WTC11 (cell line): Measurements from ENCODE around the gene KIF26A. TPM values are rescaled to one million over a fixed set of nuclear protein-coding genes. Genes with fewer than 3 reads are reported as not detected.
"Not testable (repeated sequence)": the region's sequence is repeated elsewhere in the genome, so short reads cannot be mapped to it uniquely, and the experiment has no call there.

Source experiments
- ATAC-seq: fragments of 200-7000 bp; cut with Tn5 transposase; 2 replicates; pipeline ENCODE4 v1.10.0; 2021; ENCODE audit warnings: mild to moderate bottlenecking, moderate library complexity
- CTCF ChIA-PET: fragments of 300-600 bp; sonication (Branson Sonifier 250); formaldehyde crosslinking; loops from one replicate; lab custom pipeline; 2021; ENCODE audit warnings: antibody characterized with exemption; lab: Charles Lee
- POLR2A ChIA-PET: fragments of 350-600 bp; sonication (Branson Sonifier 250); formaldehyde crosslinking; loops from one replicate; lab custom pipeline; 2021; ENCODE audit warnings: antibody characterized with exemption; lab: Charles Lee
- DNase-seq: peaks from one replicate; pipeline ENCODE4 v3.0.0; 2021; ENCODE audit warnings: low spot score
- H3K27ac Mint-ChIP-seq: 2 replicates; pipeline ENCODE4 v1.8.0; 2021; ENCODE audit warnings: mixed read lengths
- H3K27me3 Mint-ChIP-seq: 2 replicates; pipeline ENCODE4 v1.8.0; 2021; ENCODE audit warnings: low read depth, mild to moderate bottlenecking, moderate library complexity, mixed read lengths
- H3K36me3 Mint-ChIP-seq: 2 replicates; pipeline ENCODE4 v1.8.0; 2021; ENCODE audit warnings: mixed read lengths
- H3K4me1 Mint-ChIP-seq: 2 replicates; pipeline ENCODE4 v1.8.0; 2022; ENCODE audit warnings: mixed read lengths
- H3K4me3 Mint-ChIP-seq: 2 replicates; pipeline ENCODE4 v1.8.0; 2021; ENCODE audit warnings: mild to moderate bottlenecking, moderate library complexity, mixed read lengths
- H3K9me3 Mint-ChIP-seq: 2 replicates; pipeline ENCODE4 v1.8.0; 2021; ENCODE audit warnings: mixed read lengths
- ARID4B ChIP-seq: sonication (generic); formaldehyde crosslinking; IDR thresholded peaks from 2 replicates; pipeline ENCODE4 v1.8.0; 2023; ENCODE audit warnings: missing genetic modification reagents, mild to moderate bottlenecking, borderline replicate concordance
- ATF1 ChIP-seq: sonication (generic); formaldehyde crosslinking; IDR thresholded peaks from 2 replicates; pipeline ENCODE4 v1.8.1; 2023; ENCODE audit warnings: mild to moderate bottlenecking, moderate library complexity, missing genetic modification reagents
- E2F4 ChIP-seq: sonication (generic); formaldehyde crosslinking; IDR thresholded peaks from 2 replicates; pipeline ENCODE4 v1.8.1; 2022; ENCODE audit warnings: low read depth, mild to moderate bottlenecking, moderate library complexity, missing genetic modification reagents, borderline replicate concordance
- ETV6 ChIP-seq: sonication (generic); formaldehyde crosslinking; IDR thresholded peaks from 2 replicates; pipeline ENCODE4 v1.8.1; 2022; ENCODE audit warnings: mild to moderate bottlenecking, missing genetic modification reagents
- GABPB1 ChIP-seq: sonication (generic); formaldehyde crosslinking; IDR thresholded peaks from 2 replicates; pipeline ENCODE4 v1.8.1; 2023; ENCODE audit warnings: mild to moderate bottlenecking, missing genetic modification reagents
- IRF2 ChIP-seq: sonication (generic); formaldehyde crosslinking; IDR thresholded peaks from 2 replicates; pipeline ENCODE4 v1.8.0; 2022; ENCODE audit warnings: low read depth, missing genetic modification reagents, borderline replicate concordance
- MAX ChIP-seq: sonication (generic); formaldehyde crosslinking; IDR thresholded peaks from 2 replicates; pipeline ENCODE4 v1.8.0; 2022; ENCODE audit warnings: mild to moderate bottlenecking, missing genetic modification reagents
- MLX ChIP-seq: sonication (generic); formaldehyde crosslinking; IDR thresholded peaks from 2 replicates; pipeline ENCODE4 v1.8.1; 2023; ENCODE audit warnings: mild to moderate bottlenecking, missing genetic modification reagents, moderate library complexity
- NR1H2 ChIP-seq: sonication (generic); formaldehyde crosslinking; IDR thresholded peaks from 2 replicates; pipeline ENCODE4 v1.9.0; 2021; ENCODE audit warnings: mild to moderate bottlenecking, moderate library complexity, missing genetic modification reagents
- STAT6 ChIP-seq: sonication (generic); formaldehyde crosslinking; conservative IDR thresholded peaks from 2 replicates; pipeline ENCODE4 v1.8.1; 2023; ENCODE audit warnings: mild to moderate bottlenecking, low read depth, missing genetic modification reagents, moderate library complexity
- USF1 ChIP-seq: sonication (generic); formaldehyde crosslinking; IDR thresholded peaks from 2 replicates; pipeline ENCODE4 v1.8.0; 2022; ENCODE audit warnings: mild to moderate bottlenecking, missing genetic modification reagents
- ZNF263 ChIP-seq: sonication (generic); formaldehyde crosslinking; IDR thresholded peaks from 2 replicates; pipeline ENCODE4 v1.8.1; 2022; ENCODE audit warnings: low read depth, mild to moderate bottlenecking, moderate library complexity, missing genetic modification reagents
- ZNF416 ChIP-seq: fragments of 250-450 bp; sonication (Bioruptor Pico); IDR thresholded peaks from 2 replicates; pipeline ENCODE4 v1.9.0; 2021; ENCODE audit warnings: mild to moderate bottlenecking, inconsistent platforms
- ZNF425 ChIP-seq: fragments of 250-450 bp; sonication (Bioruptor Pico); conservative IDR thresholded peaks from 2 replicates; pipeline ENCODE4 v1.9.0; 2021; ENCODE audit warnings: mild to moderate bottlenecking
- ZNF671 ChIP-seq: fragments of 250-450 bp; sonication (Bioruptor Pico); IDR thresholded peaks from 2 replicates; pipeline ENCODE4 v1.8.0; 2021; ENCODE audit warnings: mild to moderate bottlenecking
- total RNA-seq: library from RNA; stranded (reverse); gene quantifications from 3 replicates; pipeline ENCODE4 v1.2.3, GENCODE V29; 2021

Gene KIF26A
- total RNA-seq, 1 experiment from 2014 or later: 53.4 TPM

- H3K27ac Mint-ChIP-seq: no peak overlapping the region
- H3K36me3 Mint-ChIP-seq: no peaks in the 10 kb centered on the region
- H3K4me3 Mint-ChIP-seq: no peak overlapping the region
- CTCF ChIA-PET: interaction anchor here (1.0 to 2.4 kb wide), 4 partner anchors 19 to 424 kb away, joined by 3 to 7 read pairs (median 4); no protein-coding TSS in a partner anchor
- TF ChIP-seq ARID4B (CRISPR knock-in tag) (no peak), ZNF425 (no peak), ATF1 (no peak), ZNF263 (no peak), IRF2 (CRISPR knock-in tag) (no peak), STAT6 (CRISPR knock-in tag) (no peak), E2F4 (CRISPR knock-in tag) (no peak), GABPB1 (no peak), MLX (CRISPR knock-in tag) (no peak)
- TF ChIP-seq, all 79 proteins: peak for 0
- no peaks in the 10 kb centered on the region for H3K9me3 Mint-ChIP-seq
- H3K4me1 Mint-ChIP-seq: peaks cover 19% of the 10 kb centered on the region
- POLR2A ChIA-PET: no interaction called here
- H3K27me3 Mint-ChIP-seq: no peaks in the 10 kb centered on the region
- DNase-seq: no peak
- no peak for ATAC-seq
Measured at GRCh38 chr14:104152246-104152575, 13.8 kb downstream of the KIF26A start.

- CTCF ChIA-PET: interaction anchor here (2.4 kb wide), 1 partner anchor 72 kb away, joined by 7 read pairs; no protein-coding TSS in a partner anchor
- Mint-ChIP-seq H3K4me3 (no peak overlapping the region), H3K9me3 (no peaks in the 10 kb centered on the region), H3K27me3 (no peaks in the 10 kb centered on the region), H3K27ac (no peak overlapping the region), H3K4me1 (peaks cover 15% of the 10 kb centered on the region), H3K36me3 (no peaks in the 10 kb centered on the region)
- DNase-seq: no peak
- TF ChIP-seq ZNF671 (CRISPR knock-in tag) (no peak), ZNF416 (no peak), USF1 (CRISPR knock-in tag) (no peak), MAX (no peak), NR1H2 (CRISPR knock-in tag) (no peak), ETV6 (no peak)
- ATAC-seq: no peak
- POLR2A ChIA-PET: no interaction called here
Measured at GRCh38 chr14:104152686-104153393, 14.5 kb downstream of the KIF26A start.

- H3K36me3 Mint-ChIP-seq, H3K4me3 Mint-ChIP-seq, H3K4me1 Mint-ChIP-seq, H3K27ac Mint-ChIP-seq, H3K9me3 Mint-ChIP-seq, H3K27me3 Mint-ChIP-seq, POLR2A ChIA-PET, DNase-seq, ATAC-seq: not testable (repeated sequence)
- CTCF ChIA-PET: interaction anchor here (2.4 kb wide), 1 partner anchor 71 kb away, joined by 7 read pairs; no protein-coding TSS in a partner anchor
Measured at GRCh38 chr14:104153394-104153755, 15.0 kb downstream of the KIF26A start.
